ENCODE data around the gene ZNF277.

DNA sequence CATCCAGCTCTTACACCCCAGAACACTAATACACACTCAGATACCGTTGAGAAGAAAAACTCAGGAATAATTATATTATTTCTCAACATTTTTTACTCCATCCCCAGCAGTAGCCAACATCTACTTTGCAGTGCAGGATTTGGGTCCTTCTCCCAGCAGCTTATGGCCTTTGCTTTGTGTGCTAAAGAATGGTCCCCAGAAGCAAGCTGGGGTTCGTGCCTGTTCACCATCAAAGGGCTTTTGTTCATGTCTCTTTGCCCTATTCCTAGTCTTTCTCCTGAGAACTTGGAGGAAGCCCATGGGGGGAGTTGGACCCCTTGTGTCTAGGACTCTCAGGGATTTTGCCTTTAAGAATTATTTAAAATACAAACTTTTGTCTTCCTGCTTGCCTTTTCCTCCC lies 100.4 kb downstream of the ZNF277 start:
- TF ChIP-seq, protein P1, sequence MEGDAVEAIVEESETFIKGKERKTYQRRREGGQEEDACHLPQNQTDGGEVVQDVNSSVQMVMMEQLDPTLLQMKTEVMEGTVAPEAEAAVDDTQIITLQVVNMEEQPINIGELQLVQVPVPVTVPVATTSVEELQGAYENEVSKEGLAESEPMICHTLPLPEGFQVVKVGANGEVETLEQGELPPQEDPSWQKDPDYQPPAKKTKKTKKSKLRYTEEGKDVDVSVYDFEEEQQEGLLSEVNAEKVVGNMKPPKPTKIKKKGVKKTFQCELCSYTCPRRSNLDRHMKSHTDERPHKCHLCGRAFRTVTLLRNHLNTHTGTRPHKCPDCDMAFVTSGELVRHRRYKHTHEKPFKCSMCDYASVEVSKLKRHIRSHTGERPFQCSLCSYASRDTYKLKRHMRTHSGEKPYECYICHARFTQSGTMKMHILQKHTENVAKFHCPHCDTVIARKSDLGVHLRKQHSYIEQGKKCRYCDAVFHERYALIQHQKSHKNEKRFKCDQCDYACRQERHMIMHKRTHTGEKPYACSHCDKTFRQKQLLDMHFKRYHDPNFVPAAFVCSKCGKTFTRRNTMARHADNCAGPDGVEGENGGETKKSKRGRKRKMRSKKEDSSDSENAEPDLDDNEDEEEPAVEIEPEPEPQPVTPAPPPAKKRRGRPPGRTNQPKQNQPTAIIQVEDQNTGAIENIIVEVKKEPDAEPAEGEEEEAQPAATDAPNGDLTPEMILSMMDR (IDR thresholded peaks at IDR 0.05) = no peak
- TF ChIP-seq POLR2A (IDR thresholded peaks at IDR 0.05) = no peak
